HCT116 (cell line): Measurements from ENCODE around the gene CAMK2D. TPM values are rescaled to one million over a fixed set of nuclear protein-coding genes. Genes with fewer than 3 reads are reported as not detected.
A peak's percentile ranks its signal among the peaks of the same experiment; 100 is the strongest.
"Not testable (repeated sequence)": the region's sequence is repeated elsewhere in the genome, so short reads cannot be mapped to it uniquely, and the experiment has no call there.

ENCODE experiments used
- ATAC-seq: fragments of 200-7000 bp; cut with Tn5 transposase; 2 replicates; pipeline ENCODE4 v1.9.1; 2020; ENCODE audit warnings: mild to moderate bottlenecking, moderate library complexity
- BruUV-seq: library from RNA; stranded (reverse); fragments of 400-500 nt; replicated peaks from 2 replicates; lab custom pipeline; 2021; lab: Mats Ljungman, UMichigan
- CTCF ChIA-PET: fragments of 300-600 bp; sonication (Branson Sonifier 250); formaldehyde crosslinking; loops from one replicate; lab custom pipeline; 2021; ENCODE audit warnings: antibody characterized with exemption; lab: Charles Lee
- POLR2A ChIA-PET: fragments of 300-600, 350-600 bp; sonication (Branson Sonifier 250); formaldehyde crosslinking; loops from one replicate; lab custom pipeline; 2021; ENCODE audit warnings: antibody characterized with exemption; lab: Charles Lee
- RAD21 ChIA-PET, 2 experiments: fragments of 300-600 bp; sonication (Branson Sonifier 250); formaldehyde crosslinking; loops; one replicate each; lab custom pipeline; 2023; ENCODE audit warnings: low total read pairs in 2 of 2; ENCODE audit not compliant: uncharacterized antibody in 2 of 2, unreplicated experiment in 2 of 2, low non-redundant PET in 1 of 2; lab: Charles Lee
- DNase-seq: peaks from one replicate; pipeline ENCODE4 v3.0.0-alpha.2; 2010; ENCODE audit warnings: low read depth, low spot score
- H2AFZ ChIP-seq: fragments of 200-600 bp; shearing (Covaris generic), sonication (generic); 2 replicates; pipeline ENCODE4 v1.6.1; 2017; ENCODE audit warnings: low read depth, mixed run types, mixed read lengths, antibody characterized with exemption, low read length; ENCODE audit not compliant: poor library complexity, severe bottlenecking
- H3K27ac ChIP-seq: 2 replicates; pipeline ENCODE4 v1.5.1; 2012; ENCODE audit warnings: low read depth, low read length
- H3K27me3 ChIP-seq: fragments of 200-600 bp; sonication (generic); 2 replicates; pipeline ENCODE4 v1.6.1; 2016; ENCODE audit warnings: mixed run types, low read length, mixed read lengths; ENCODE audit not compliant: insufficient read depth
- H3K36me3 ChIP-seq, 2 experiments: fragments of 200-500 bp in 1 of 2; fragments of 200-600 bp in 1 of 2; sonication (Bioruptor generic) in 1 of 2; sonication (generic) in 1 of 2; 2 replicates each; pipeline versions ENCODE4 v1.5.1 to v1.6.1; 2014 to 2016; ENCODE audit warnings: low read length in 2 of 2, inconsistent platforms in 1 of 2, mixed read lengths in 1 of 2, mixed run types in 1 of 2; ENCODE audit not compliant: insufficient read depth in 2 of 2, control insufficient read depth in 1 of 2
- H3K4me1 ChIP-seq, 2 experiments: fragments of 200-600 bp in 1 of 2; sonication (generic) in 1 of 2; 2 replicates each; pipeline versions ENCODE4 v1.5.1 to v1.6.1; 2012 to 2017; ENCODE audit warnings: low read length in 2 of 2, inconsistent platforms in 1 of 2, mild to moderate bottlenecking in 1 of 2, mixed read lengths in 1 of 2, mixed run types in 1 of 2, moderate library complexity in 1 of 2; ENCODE audit not compliant: insufficient read depth in 2 of 2, control insufficient read depth in 1 of 2
- H3K4me2 ChIP-seq: fragments of 200-600 bp; sonication (generic); 2 replicates; pipeline ENCODE4 v1.6.1; 2017; ENCODE audit warnings: mixed run types, low read length, mixed read lengths
- H3K4me3 ChIP-seq, 2 experiments: fragments of 200-600 bp in 1 of 2; sonication (generic) in 1 of 2; replicated peaks in 1 of 2; 2 replicates each; pipeline ENCODE4 v1.5.1; 2011 to 2016; ENCODE audit warnings: low read length in 2 of 2, control low read depth in 1 of 2, low read depth in 1 of 2, mild to moderate bottlenecking in 1 of 2, mixed read lengths in 1 of 2, mixed run types in 1 of 2
- H3K79me2 ChIP-seq: fragments of 200-600 bp; sonication (generic); 2 replicates; pipeline ENCODE4 v1.6.1; 2017; ENCODE audit warnings: mild to moderate bottlenecking, mixed run types, low read length, moderate library complexity, mixed read lengths; ENCODE audit not compliant: insufficient read depth
- H3K9ac ChIP-seq: fragments of 200-600 bp; sonication (generic); 2 replicates; pipeline ENCODE4 v1.6.1; 2016; ENCODE audit warnings: low read length, mixed read lengths
- H3K9me2 ChIP-seq: fragments of 200-600 bp; sonication (generic), shearing (Covaris generic); 2 replicates; pipeline ENCODE4 v1.6.1; 2017; ENCODE audit warnings: mixed run types, mild to moderate bottlenecking, moderate library complexity; ENCODE audit not compliant: insufficient read depth
- H3K9me3 ChIP-seq, 2 experiments: fragments of 200-500 bp in 1 of 2; fragments of 200-600 bp in 1 of 2; sonication (Bioruptor generic) in 1 of 2; sonication (generic) in 1 of 2; 2 replicates each; pipeline ENCODE4 v1.6.1; 2014 to 2017; ENCODE audit warnings: low read length in 2 of 2, mixed read lengths in 2 of 2, inconsistent platforms in 1 of 2, low read depth in 1 of 2, mild to moderate bottlenecking in 1 of 2, mixed run types in 1 of 2, moderate library complexity in 1 of 2; ENCODE audit not compliant: control insufficient read depth in 1 of 2, insufficient read depth in 1 of 2
- H4K20me1 ChIP-seq: fragments of 200-600 bp; sonication (generic), shearing (Covaris generic); 2 replicates; pipeline ENCODE4 v1.6.1; 2017; ENCODE audit warnings: mixed run types, mild to moderate bottlenecking, moderate library complexity; ENCODE audit not compliant: insufficient read depth
- ATF3 ChIP-seq: IDR thresholded peaks from 2 replicates; pipeline ENCODE4 v1.6.1; 2012
- CTCF ChIP-seq, 3 experiments: fragments of 200-600 bp in 1 of 3; sonication (generic) in 1 of 3; IDR thresholded peaks in 2 of 3; conservative IDR thresholded peaks in 1 of 3; 2 replicates each; pipeline ENCODE4 v1.5.1; 2012 to 2017; ENCODE audit warnings: low read depth in 2 of 3, low read length in 2 of 3, antibody characterized with exemption in 1 of 3, borderline replicate concordance in 1 of 3, control low read depth in 1 of 3, mild to moderate bottlenecking in 1 of 3, mixed read lengths in 1 of 3, mixed run types in 1 of 3, moderate library complexity in 1 of 3; ENCODE audit not compliant: insufficient read depth in 1 of 3
- EZH2phosphoT487 ChIP-seq: fragments of 200-600 bp; IDR thresholded peaks from 2 replicates; pipeline ENCODE4 v1.6.1; 2018; ENCODE audit warnings: antibody characterized with exemption, borderline replicate concordance
- POLR2A ChIP-seq: IDR thresholded peaks from 2 replicates; pipeline ENCODE4 v1.7.0; 2011; ENCODE audit warnings: borderline replicate concordance; ENCODE audit not compliant: insufficient read depth, insufficient read length; ENCODE audit errors: extremely low read depth
- POLR2AphosphoS5 ChIP-seq: IDR thresholded peaks from 2 replicates; pipeline ENCODE4 v1.6.1; 2011; ENCODE audit warnings: mild to moderate bottlenecking, low read depth, low read length, moderate library complexity
- RAD21 ChIP-seq: IDR thresholded peaks from 2 replicates; pipeline ENCODE4 v1.6.1; 2012; ENCODE audit warnings: low read depth, mild to moderate bottlenecking
- SP1 ChIP-seq: IDR thresholded peaks from 2 replicates; pipeline ENCODE4 v1.6.1; 2012; ENCODE audit warnings: low read depth
- SRF ChIP-seq: IDR thresholded peaks from 2 replicates; pipeline ENCODE4 v1.6.1; 2012; ENCODE audit warnings: low read depth
- TCF7L2 ChIP-seq: IDR thresholded peaks from 2 replicates; pipeline ENCODE4 v1.7.0; 2011; ENCODE audit warnings: borderline replicate concordance, inconsistent platforms; ENCODE audit not compliant: insufficient read depth, insufficient read length; ENCODE audit errors: extremely low read depth
- ZFX ChIP-seq: fragments of 450-650 bp; IDR thresholded peaks from 2 replicates; pipeline ENCODE4 v1.6.1; 2017
- ZNF274 ChIP-seq: fragments of 200-500 bp; sonication (Bioruptor generic); IDR thresholded peaks from 2 replicates; pipeline ENCODE4 v1.6.1; 2014; ENCODE audit warnings: mild to moderate bottlenecking, low read depth, low read length, inconsistent platforms
- intact Hi-C: fragments of 100-400 bp; cut with micrococcal nuclease; formaldehyde crosslinking; loops from 2 replicates; pipeline ENCODE4 v1.10.0; 2022
- total RNA-seq: library from RNA; stranded (reverse); gene quantifications from one replicate; pipeline ENCODE4 v1.2.1, GENCODE V29; 2021; ENCODE audit not compliant: unreplicated experiment

CAMK2D gene
- total RNA-seq, 1 experiment from 2014 or later, result 67.0 TPM

DNA sequence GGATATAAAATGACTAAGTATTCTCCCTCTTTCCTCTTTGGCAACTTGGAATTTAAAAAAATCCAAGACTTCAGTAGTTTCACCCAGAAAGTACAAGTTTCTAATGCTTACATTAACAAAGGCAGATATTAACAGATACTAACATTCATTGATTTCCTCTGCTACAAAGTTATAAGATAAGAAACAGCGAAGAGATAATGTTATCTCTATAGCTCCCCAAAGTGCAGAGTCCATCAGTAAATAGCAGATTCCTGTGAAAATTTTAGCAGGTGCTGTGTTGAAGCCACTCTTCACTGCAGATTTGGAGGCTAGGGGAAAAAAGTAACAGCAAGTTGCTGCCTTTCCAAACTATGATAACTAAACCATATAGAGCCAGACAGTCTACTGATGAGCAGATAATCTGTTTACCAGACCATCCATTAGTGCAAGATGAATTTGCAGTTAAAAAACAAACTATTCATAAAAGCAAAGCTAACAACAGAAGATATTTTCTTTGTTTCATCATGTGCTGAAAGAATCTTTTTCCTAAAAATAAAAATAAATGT lies 3.3 kb upstream of the CAMK2D start:
- Histone ChIP-seq H3K4me2 (no peak overlapping the region), H3K79me2 (peaks cover 12% of the 10 kb centered on the region)

GRCh38 chr4:113763923-113764322 lies 2.4 kb upstream of the CAMK2D start:
- H3K9ac ChIP-seq, CTCF ChIA-PET, H4K20me1 ChIP-seq, POLR2A ChIA-PET, H3K4me2 ChIP-seq, H3K9me3 ChIP-seq, H3K27ac ChIP-seq, BruUV-seq, RAD21 ChIA-PET, H3K9me2 ChIP-seq, H3K27me3 ChIP-seq, H3K4me3 ChIP-seq, ATAC-seq, DNase-seq, H3K36me3 ChIP-seq: not testable (repeated sequence)
- peaks cover 21% of the 10 kb centered on the region for H3K79me2 ChIP-seq
- H2AFZ ChIP-seq, result peak overlapping the region; percentile 56
- intact Hi-C loops, result loop anchor here (5.0 to 10.0 kb wide), 5 partner anchors 297 to 469 kb away; no protein-coding TSS in a partner anchor
- H3K4me1 ChIP-seq, result peaks cover 10 to 14% of the 10 kb centered on the region in 2 experiments

More for the DNA sequence above, 3.3 kb upstream of the CAMK2D start:
- Histone ChIP-seq H4K20me1 (no peaks in the 10 kb centered on the region), H3K9me2 (no peaks in the 10 kb centered on the region), H3K27ac (no peak overlapping the region), H3K36me3 (no peaks in the 10 kb centered on the region), H2AFZ (peak overlapping the region; percentile 56), H3K9ac (no peak overlapping the region), H3K4me1 (peaks cover 3 to 6% of the 10 kb centered on the region in 2 experiments; a peak in 2 of 4 replicates), H3K4me3 (no peak overlapping the region), H3K9me3 (no peaks in the 10 kb centered on the region), H3K27me3 (no peaks in the 10 kb centered on the region)
- intact Hi-C loops, result loop anchor here (5.0 to 10.0 kb wide), 5 partner anchors 297 to 470 kb away; no protein-coding TSS in a partner anchor
- no TSS peak for BruUV-seq
- POLR2A ChIA-PET, result no interaction called here
- DNase-seq (no peak), ATAC-seq (no peak)
- RAD21 ChIA-PET, result no interaction called here
- no peak for TF ChIP-seq ATF3
- CTCF ChIA-PET, result no interaction called here

DNA sequence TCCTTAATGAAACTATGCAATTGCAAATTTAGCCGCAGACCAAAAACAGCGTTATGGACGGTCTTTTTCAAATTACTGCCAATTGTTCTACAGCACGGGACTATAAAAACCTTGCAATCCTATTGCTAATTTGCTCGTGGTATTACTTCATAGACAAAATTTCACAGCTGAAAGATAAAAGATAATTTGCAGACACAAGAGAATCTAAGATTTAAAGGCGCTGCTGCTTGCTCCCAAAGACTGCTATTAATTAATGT lies 1.4 kb upstream of the CAMK2D start:
- no peaks in the 10 kb centered on the region for H3K9me3 ChIP-seq
- H4K20me1 ChIP-seq, result no peaks in the 10 kb centered on the region
- H3K36me3 ChIP-seq, result no peaks in the 10 kb centered on the region
- DNase-seq, result no peak
- peaks cover 15 to 23% of the 10 kb centered on the region in 2 experiments for H3K4me1 ChIP-seq
- H3K9ac ChIP-seq, result peak overlapping the region; percentile 83
- no peaks in the 10 kb centered on the region for H3K27me3 ChIP-seq
- peak overlapping the region; percentile 9 for H2AFZ ChIP-seq
- ChIA-PET POLR2A (no interaction called here), CTCF (no interaction called here), RAD21 (no interaction called here)
- H3K79me2 ChIP-seq, result peaks cover 30% of the 10 kb centered on the region
- H3K9me2 ChIP-seq, result no peaks in the 10 kb centered on the region
- no peak for ATAC-seq
- H3K27ac ChIP-seq, result peak overlapping the region; percentile 95
- H3K4me3 ChIP-seq, result peak overlapping the region; percentile 79 to 88
- intact Hi-C loops, result loop anchor here (5.0 to 10.0 kb wide), 5 partner anchors 296 to 468 kb away; no protein-coding TSS in a partner anchor
- TSS peak; percentile 96 for BruUV-seq
- peak overlapping the region; percentile 95 for H3K4me2 ChIP-seq
- TF ChIP-seq POLR2A, result no peak
- TF ChIP-seq POLR2AphosphoS5, result no peak
- no peak for TF ChIP-seq ZNF274
- TF ChIP-seq TCF7L2, result no peak
- no peak for TF ChIP-seq CTCF (IDR thresholded peaks at IDR 0.05 in 2 of 3, conservative IDR thresholded peaks at IDR 0.05 in 1 of 3; ENCODE audit: borderline replicate concordance in 1 of 3, insufficient read depth in 1 of 3, low read depth in 2 of 3, low read length in 2 of 3)
- no peak for TF ChIP-seq EZH2phosphoT487
- no peak for TF ChIP-seq ZFX
- no peak for TF ChIP-seq RAD21
- TF ChIP-seq SP1, result no peak
- no peak for TF ChIP-seq ATF3
- no peak for TF ChIP-seq SRF
